DMS79 (cell line): ENCODE data around the gene PRKD1.
"Not testable (repeated sequence)": the region's sequence is repeated elsewhere in the genome, so short reads cannot be mapped to it uniquely, and the experiment has no call there.

Source experiments
- DNase-seq: peaks from one replicate; lab custom pipeline; 2025; lab: John Stamatoyannopoulos, UW

PRKD1 gene

GRCh38 chr14:29740491-29740890 lies 187.2 kb downstream of the PRKD1 start:
- DNase-seq = no peak

DNA sequence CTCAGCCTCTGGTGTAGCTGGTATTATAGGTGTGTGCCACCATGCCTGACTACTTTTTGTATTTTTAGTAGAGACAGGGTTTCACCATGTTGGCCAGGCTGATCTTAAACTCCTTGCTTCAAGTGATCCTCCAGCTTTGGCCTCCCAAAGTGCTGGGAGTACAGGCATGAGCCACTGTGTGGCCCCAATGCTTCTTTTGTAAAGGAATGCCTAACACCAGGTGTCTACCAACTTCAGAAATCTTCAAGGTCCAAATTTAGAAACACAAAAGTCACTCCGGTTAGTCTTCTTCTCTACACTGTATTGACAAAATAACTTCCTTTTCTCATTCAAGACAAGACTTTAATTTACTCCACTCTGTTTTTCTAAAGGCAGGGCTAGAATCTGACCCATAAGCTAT lies 188.7 kb downstream of the PRKD1 start:
- no peak for DNase-seq

DNA sequence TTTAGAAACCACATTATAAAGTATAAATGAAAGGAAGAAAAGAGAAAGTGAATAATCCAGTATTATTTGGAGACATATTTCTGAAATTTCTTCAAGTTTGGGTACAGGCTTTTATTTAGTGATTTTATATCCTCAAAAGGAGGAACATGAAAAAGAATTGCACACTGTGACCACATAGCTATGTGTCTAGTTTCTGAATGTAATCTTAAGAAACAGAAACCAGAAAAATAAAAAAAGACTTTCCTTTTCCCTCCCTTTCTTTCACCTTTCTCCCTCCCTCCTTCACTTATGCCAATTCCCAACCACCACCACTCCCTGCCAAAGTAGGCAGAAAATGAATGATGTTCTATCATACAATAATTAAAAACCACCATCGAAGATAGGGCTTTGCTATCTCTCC lies 189.6 kb downstream of the PRKD1 start:
- DNase-seq = no peak

DNA sequence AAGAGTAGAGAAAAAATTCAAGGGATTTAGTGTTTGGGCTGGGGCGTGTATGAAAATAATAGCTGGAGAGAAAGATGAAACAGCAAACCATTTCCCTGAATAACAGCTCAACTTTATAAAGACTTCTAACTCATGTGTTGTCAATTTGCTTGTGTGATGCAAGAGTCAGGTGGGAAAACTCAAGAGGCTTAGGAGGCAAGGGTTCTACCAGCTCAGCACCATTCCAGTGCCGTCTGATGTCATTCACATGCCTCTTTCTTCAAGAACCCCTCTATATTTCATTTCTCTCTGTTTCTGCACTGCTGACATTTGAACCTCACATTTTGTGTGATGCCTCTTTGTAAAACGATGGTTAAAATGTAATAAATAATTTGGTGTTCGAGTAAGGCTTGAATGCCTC lies 192.2 kb downstream of the PRKD1 start:
- no peak for DNase-seq

DNA sequence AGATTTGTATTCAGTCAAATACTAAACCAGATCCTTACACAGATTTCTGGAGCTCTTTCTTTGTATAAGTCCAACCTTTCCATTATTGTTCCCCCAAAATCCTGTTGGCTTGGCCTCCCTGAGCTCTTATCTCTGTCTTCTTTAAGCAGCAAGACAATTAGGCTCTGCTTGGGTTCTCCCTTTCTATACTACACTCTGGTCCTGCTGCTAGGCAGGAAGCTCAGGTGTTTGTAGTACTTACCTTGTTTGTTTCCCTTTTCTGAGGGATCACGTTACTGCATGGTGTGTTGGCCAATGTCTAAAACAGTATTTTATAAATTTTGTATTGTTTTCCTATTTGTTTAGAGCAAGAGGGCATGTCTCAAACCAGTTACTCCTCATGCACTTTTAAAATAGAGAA lies 192.9 kb downstream of the PRKD1 start:
- no peak for DNase-seq

- DNase-seq = not testable (repeated sequence)
Measured at GRCh38 chr14:29726560-29727331, 200.9 kb downstream of the PRKD1 start.

- no peak for DNase-seq
Measured at GRCh38 chr14:29724991-29725390, 202.7 kb downstream of the PRKD1 start.

GRCh38 chr14:29722831-29723230 lies 204.8 kb downstream of the PRKD1 start:
- no peak for DNase-seq

- DNase-seq = no peak
Measured at GRCh38 chr14:29721586-29721985, 206.1 kb downstream of the PRKD1 start.

- no peak for DNase-seq
Measured at GRCh38 chr14:29717901-29718300, 209.7 kb downstream of the PRKD1 start.

DNA sequence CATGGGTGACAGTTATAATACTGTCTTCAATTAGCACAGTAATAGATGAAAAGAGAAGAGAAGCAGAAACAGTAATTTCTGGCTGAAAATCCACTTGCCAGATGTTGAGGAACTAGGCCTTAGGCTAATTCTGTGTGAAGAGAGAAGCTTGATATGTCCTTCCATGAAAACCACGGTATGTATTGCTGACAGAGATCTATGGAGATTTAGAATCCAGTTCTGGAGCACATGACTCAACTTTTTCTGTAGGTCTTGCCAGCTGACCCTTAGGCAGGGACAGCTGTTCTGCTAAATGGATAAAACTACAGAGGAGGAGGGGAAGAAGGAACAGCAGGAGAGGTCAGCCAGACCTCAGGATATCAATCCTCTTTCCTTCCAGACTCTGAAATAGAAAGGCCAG lies 211.5 kb downstream of the PRKD1 start:
- no peak for DNase-seq

GRCh38 chr14:29712601-29713000 lies 215.0 kb downstream of the PRKD1 start:
- peak; percentile 46 for DNase-seq

DNA sequence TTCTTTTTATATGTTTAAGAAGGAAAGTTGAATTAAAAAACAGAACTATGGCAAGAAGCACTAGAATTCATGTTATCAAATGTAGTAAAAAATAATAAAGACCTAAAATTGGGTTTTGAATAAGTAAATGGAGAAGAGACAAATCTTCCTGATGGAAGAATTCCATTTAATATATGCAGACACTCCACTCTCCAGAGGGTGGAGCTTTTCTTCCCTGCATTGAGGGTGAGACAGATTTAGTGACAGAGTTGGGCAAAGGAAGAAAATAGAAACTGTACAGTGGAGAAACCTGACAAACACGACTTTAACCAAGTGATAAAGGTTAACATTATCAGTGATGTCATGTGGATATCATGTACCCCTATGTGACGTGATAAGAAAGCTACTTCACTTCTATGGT lies 217.6 kb downstream of the PRKD1 start:
- no peak for DNase-seq

GRCh38 chr14:29709490-29709889 lies 218.2 kb downstream of the PRKD1 start:
- DNase-seq = no peak

- no peak for DNase-seq
Measured at GRCh38 chr14:29706700-29707099, 220.9 kb downstream of the PRKD1 start.

- no peak for DNase-seq
Measured at GRCh38 chr14:29705801-29706200, 221.8 kb downstream of the PRKD1 start.

GRCh38 chr14:29689597-29689996 lies 238.1 kb downstream of the PRKD1 start:
- DNase-seq = not testable (repeated sequence)

- DNase-seq = no peak
Measured at GRCh38 chr14:29687866-29688265, 239.8 kb downstream of the PRKD1 start.

DNA sequence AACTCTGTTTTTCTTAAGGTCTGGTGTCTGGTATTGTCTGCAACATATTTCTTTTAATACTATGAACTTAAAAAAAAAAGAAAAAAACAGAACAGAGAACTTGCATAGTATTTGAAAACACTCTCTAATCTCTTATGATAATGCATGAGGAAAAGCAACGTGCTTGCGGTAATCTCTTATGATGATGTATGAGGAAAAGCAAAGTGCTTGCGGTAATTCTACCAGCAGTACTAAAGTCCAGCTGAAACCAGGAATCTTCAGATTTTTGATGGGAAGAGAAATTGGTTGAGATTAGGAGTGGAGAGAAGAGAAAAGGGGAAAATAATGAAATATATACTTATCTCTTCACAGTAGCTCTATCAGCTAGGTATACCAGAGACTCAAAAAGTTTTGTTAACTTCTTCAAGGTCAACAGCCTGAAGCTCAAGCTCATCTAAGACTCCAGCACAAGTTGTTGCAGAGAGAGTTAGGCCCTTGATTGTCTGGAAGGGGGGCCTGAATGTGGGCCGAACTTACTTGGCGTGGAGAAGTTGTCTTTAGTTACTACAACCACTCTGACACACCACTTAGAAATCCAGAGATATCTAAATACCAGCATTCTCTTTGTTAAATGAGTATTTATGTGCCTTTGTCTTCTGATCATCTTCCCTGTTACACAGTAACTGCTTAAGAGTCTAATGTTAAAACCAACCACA lies 240.4 kb downstream of the PRKD1 start:
- no peak for DNase-seq

DNA sequence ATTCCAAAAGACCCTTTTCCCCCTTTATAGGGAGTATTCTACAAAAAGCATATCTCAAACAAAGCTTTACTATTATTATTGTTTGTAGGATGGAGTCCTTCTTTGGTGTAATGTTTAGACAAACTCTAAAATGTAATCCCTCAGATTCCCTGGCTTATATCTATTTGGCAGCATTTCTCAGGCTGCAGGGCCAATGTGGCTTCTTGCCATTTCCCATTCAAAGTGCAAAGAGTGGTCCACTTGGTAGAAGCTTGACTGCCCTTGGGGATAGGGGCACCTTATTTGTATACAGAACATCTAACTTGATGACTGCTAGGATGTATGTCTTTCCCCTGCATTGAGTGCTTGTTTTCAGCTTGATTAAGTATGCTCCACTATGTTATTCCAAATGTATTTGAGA lies 242.7 kb downstream of the PRKD1 start:
- DNase-seq = peak; percentile 62

DNA sequence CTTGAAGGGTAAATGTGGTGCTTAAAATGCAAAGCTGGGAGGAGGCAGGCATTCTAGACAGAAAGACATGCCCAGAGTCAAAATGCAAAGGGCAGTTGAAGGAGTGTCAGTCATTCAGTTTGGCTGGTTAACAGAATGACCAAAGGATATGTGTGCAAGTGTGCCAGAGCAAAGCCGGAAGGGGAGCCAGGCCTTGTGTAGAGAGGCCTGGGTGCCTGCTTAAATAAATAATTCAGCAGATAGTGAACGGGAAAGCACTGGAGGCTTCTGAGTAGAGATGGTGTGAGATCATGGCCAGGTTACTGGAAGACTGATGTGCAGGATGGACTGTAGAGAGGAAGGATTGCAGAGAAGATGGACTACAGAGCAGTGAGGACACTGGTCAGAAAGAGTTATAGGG lies 244.9 kb downstream of the PRKD1 start:
- no peak for DNase-seq

DNA sequence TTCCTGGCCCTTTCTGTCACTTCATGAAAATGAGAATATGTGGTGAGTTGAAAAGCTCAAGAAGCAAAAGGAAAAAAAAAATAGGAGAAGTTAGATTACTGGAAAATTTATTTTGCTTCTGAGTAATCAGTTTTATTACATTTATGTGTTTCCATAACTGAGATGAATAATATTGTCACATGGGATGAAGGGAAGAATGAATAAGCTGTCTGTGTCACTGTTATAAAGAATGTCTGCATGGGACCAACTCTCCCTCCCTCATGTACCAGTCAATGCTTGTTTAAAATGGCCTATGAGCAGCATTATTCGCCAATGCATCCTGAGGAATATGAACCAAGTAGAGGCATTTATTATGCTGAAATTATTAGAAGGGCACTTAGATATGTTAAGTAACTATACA lies 246.3 kb downstream of the PRKD1 start:
- DNase-seq = no peak

DNA sequence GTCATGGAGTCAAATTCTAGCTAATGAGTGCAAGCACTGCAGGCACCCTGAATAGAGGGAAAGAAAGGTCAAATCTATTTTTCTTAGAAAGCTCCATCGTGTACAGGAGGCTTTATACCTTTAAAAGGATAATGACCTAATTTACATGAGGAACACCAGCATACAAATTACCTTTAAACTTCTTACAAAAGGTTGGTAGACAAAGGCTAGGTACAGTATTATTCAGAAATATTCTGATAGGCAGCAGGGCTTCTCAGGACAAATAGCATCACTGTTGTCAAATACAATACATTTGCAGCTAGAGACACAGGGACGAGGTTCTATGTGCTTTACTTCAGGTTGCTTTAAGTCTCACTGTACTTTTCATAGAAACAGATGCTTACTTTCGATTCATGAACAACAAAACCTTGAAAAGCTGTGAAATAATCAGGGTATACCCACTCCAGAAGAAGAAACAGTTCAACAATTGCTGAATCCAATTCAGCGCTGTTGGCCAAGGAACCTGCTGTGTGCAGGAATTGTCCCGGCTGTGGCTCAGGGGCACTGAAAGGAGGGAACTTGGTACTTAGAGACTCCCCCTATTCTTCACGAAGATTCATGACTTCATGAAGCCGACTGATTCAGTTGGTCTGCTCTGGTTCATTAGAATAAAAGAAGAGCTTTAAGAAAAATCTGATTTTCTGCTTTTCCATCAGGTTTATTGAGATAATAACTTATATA lies 252.9 kb downstream of the PRKD1 start:
- no peak for DNase-seq
